GM19395 (cell line): Measurements from ENCODE around the gene LAMP5.
A peak's percentile ranks its signal among the peaks of the same experiment; 100 is the strongest.

Source experiments
- ATAC-seq: cut with Tn5 transposase; IDR thresholded peaks from one replicate; pipeline ENCODE4 v1.9.1; 2021; ENCODE audit warnings: mild to moderate bottlenecking, moderate library complexity; ENCODE audit not compliant: unreplicated experiment

LAMP5 gene, protein sequence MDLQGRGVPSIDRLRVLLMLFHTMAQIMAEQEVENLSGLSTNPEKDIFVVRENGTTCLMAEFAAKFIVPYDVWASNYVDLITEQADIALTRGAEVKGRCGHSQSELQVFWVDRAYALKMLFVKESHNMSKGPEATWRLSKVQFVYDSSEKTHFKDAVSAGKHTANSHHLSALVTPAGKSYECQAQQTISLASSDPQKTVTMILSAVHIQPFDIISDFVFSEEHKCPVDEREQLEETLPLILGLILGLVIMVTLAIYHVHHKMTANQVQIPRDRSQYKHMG

DNA sequence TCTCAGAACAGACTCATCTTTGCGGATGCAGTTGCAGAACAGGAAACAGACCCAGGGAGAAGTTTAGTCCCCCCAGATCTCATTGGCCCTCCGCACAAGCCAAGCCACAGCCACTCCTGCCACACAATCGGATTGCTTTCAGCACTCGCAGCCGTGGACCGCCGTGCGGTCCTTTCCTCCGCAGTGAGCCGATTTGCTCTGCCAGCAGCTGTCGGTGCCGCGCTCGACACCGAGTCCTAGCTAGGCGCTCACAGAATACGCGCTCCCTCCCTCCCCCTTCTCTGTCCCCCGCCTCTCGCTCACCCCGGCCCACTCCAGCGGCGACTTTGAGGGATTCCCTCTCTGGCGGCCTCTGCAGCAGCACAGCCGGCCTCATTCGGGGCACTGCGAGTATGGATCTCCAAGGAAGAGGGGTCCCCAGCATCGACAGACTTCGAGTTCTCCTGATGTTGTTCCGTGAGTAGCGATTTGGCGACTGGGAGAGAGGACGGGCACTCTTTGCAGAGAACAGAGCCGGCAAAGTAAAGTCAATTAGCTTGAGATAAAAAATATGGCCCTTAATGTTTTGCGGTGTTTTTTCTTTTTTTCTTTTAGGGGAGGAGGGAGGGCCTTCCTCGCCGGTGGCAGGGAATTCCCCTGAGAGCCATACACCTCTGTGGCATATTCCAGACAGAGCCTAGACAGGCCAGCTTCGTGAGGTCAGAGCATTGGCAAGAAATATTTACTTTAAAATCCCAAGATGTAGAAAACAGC lies at the start of gene LAMP5:
Gene LAMP5 (plus strand): TSS at position 130 of the 753 bp plus-strand sequence. CDS start 263 bp downstream, at position 393.
- ATAC-seq: no peak

DNA sequence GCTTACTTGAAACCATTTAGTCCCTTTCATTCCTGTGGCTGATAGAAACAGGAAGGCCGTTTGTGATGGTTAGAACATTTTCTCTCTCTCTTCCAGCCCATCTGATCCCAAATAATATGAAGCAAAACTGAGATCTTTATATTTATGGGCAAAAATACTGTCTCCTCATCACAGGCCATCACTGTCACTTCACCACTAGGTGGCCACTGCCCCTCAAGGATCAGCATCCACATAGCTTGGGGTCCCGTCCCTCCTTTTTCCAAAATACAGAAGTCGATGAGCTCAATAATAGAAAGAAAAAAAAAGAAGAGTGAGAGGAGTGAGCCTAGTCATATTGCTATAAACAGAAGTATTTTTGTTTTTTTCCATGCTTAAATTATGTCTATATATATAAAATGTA lies 46.4 kb upstream of the LAMP5 start:
- ATAC-seq: peak; percentile 77

DNA sequence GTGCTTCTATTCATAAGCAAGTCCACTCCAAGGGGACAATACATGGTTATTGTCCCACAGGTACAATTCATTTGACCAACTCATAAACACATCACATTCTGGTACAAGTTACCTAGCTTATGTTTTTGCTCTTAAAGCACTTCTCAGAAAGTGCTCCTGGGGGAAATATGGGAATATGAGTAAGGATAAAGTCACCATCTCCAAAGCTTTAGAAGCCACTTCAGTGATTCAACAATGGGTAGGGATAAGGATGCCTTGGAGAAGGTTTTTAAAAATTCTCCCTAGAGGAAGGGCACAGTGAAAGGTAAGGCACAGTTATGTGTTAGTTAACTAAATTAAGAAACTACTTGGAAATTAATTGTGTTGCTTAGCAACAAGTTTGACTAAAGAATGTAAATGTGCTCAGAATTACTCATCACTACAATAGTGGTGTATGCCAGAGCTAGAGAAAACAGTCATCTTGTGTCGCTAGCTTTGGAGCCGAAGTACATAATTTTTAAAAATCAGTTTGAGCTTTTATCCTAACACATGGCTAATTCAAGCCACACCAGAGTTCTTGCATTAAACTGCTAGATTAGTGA lies 39.5 kb upstream of the LAMP5 start:
- no peak for ATAC-seq

DNA sequence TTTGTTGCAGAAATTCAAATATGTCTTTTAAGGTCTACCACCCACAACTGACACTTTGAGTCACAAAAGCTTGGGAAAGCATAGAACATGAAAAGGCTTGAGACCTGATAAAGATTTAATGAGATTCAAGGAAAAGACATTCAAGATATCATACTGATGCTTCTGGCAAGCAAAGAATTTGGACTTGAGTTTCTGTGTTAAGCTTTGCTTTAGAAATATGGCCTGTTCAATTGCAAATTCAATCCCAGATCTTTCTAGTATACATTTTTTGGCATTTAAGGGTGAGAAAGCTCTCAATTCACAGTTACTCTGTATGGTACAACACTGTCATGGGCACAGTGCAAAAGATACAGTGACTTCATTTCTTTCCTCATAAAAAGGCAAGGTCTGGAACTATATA lies 38.9 kb upstream of the LAMP5 start:
- no peak for ATAC-seq

DNA sequence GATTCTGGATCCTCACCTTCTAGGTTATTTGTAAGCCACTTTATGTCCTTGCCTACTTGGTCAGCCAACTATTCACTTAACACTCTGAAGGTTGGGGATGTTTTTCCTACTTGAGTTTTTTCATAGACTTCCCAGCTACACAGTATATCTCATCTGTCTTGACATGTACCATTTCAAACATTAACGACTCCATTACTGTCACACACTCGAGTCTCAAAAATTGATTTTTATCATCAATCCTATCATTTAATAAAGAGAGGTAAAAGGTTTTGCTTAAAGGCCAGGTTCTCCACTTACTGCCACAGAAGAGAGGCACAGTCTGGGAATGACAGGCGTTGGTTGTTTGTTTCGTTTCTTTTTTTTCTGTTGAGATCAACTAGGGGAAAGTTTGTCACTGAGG lies 38.2 kb upstream of the LAMP5 start:
- no peak for ATAC-seq

GRCh38 chr20:9476637-9477036 lies 37.8 kb upstream of the LAMP5 start:
- no peak for ATAC-seq

- no peak for ATAC-seq
Measured at GRCh38 chr20:9478771-9479170, 35.6 kb upstream of the LAMP5 start.

GRCh38 chr20:9480066-9480465 lies 34.3 kb upstream of the LAMP5 start:
- ATAC-seq: no peak

- peak; percentile 66 for ATAC-seq
Measured at GRCh38 chr20:9482180-9482579, 32.2 kb upstream of the LAMP5 start.

DNA sequence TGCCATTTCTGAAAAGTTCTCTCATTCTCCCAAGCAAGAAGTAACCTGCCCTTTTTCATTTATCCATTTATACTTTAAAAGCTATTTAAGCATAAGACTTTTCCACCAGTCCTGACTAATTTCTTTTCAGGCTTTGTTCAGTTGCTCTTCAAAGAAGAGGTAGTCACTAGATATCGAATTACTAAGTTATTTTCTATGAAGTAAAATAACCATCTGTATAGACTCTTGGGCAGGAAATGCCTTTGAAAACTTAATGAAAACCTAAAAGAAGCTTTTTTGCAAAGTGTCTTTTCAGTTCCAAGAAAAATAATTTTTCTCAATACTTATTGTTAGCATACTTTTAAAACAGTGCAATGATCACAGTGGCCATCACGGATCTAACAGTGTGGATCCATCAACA lies 31.3 kb upstream of the LAMP5 start:
- no peak for ATAC-seq

DNA sequence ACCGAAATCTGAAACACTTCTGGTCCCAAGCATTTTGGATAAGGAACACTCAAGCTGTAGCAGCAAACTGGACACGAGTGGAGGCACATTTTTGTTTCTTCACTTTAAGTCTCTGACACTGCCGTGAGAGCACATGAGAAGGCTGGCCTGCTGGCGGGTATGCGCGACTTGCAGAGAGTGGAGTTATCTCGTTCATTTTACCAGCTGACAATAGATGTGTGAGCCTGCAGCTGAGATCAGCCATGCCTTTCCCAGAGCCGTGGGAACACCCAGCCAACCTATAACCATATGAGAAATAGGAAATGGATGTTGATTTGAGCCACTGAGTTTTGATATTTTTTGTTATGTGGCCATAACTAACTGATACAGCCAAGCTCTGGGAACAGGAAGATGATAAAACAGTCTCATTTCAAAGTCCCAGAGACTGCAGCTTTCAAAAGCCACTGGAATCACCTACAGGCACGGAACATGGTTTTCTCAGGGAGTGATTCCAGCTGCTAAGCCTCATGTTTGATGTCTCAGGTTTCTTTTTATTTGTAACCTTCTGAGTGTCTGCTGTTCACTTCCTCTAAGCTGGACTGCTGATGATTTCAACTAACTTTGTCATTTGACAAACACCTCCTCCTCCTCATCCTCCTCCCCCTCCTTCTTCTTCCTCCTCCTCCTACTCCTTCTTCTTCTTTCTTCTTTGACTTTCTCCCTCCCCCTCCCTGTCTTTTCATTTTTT lies 28.6 kb upstream of the LAMP5 start:
- ATAC-seq: no peak

- ATAC-seq: no peak
Measured at GRCh38 chr20:9487231-9487630, 27.2 kb upstream of the LAMP5 start.

GRCh38 chr20:9488063-9488462 lies 26.3 kb upstream of the LAMP5 start:
- ATAC-seq: no peak

- no peak for ATAC-seq
Measured at GRCh38 chr20:9490161-9490560, 24.2 kb upstream of the LAMP5 start.

- ATAC-seq: no peak
Measured at GRCh38 chr20:9490631-9491030, 23.8 kb upstream of the LAMP5 start.

DNA sequence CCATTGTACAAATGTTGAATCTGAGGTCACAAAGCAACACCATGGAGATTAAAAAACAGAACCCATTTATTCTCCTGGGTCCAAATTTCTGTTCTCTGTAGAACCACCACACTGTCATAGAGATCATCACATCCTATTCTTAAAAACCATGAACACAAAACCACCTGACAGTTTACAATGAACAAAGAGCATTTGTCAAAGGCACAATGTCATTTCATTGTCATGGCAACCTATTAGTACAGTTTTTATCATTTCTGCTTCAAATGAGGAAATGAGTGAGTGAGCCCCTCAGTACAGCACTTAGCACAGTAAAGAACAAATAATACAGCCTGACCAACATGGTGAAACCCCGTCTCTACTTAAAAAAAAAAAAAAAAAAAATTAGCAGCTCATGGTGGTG lies 23.1 kb upstream of the LAMP5 start:
- ATAC-seq: no peak

DNA sequence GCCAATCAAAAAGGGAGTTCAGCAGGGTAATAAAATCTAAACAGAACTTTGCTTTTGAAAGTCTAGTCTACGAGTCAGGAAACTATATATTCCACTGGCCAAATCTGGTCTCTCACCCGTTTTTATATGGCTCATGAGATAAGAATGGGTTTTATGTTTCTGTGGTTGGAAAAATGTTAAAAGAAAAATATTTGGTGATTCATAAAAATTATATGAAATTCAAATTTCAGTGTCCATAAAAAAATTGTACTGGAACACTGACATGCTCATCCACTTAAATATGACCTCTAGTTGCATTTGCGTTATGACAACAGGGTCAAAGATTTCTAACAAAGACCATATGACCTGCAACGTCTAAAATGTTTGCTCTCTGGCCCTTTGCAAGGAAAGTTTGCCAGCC lies 22.3 kb upstream of the LAMP5 start:
- ATAC-seq: no peak

DNA sequence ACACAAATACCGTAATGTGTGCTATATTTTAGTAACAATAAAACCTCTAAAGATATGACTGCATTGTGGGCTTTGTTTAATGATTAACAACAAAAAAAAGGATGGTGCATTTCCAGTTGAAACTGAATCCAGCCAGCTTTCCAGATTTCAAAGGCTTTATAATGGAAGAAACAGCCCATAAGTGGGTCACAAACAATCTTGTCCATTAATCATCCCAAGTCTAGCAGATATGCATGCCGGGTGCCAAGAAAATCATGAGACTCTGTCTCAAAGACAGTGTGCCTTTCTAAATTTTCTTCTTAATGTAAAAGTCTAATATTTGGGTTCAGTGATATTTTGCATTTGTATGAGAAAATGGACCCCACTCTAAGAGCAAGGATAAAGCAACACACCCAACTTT lies 20.6 kb upstream of the LAMP5 start:
- ATAC-seq: no peak

DNA sequence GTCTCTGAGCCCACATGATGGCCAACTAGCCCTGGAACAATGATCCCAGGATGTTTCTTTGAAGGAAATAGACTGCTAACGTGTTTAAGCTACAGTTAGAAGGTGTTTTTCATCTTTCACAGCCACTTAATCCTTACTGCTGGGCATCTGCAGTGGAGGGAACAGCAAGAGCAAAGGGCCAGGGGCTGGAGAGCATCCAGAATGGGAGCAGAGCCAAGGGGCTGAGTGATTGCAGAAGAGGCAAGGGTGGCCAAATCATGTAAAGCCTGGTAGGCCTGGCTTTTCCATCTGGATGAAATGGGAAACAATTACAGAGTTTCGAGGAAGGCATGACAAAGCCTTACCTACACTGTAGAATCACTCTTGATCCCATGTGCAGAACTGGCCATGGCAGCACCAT lies 18.7 kb upstream of the LAMP5 start:
- ATAC-seq: no peak

DNA sequence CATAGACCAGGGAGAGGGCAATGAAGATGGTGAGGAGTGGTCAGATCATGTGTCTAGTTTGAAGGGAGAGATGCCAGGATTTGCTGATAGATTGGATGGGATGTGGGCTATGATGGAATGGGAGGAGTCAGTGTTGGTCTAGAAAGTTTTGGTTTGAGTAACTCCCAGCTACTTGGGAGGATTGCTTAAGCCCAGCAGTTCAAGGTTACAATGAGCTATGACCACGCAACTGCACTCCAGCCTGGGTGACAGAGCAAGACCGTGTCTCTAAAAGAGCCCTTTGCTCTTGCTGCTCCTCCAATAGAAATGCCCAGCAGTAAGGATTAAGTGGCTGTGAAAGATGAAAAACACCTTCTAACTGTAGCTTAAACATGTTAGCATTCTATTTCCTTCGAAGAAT lies 18.2 kb upstream of the LAMP5 start:
- no peak for ATAC-seq

- ATAC-seq: no peak
Measured at GRCh38 chr20:9498322-9498721, 16.1 kb upstream of the LAMP5 start.
